ENCODE results near the gene CRYBB2.

DNA sequence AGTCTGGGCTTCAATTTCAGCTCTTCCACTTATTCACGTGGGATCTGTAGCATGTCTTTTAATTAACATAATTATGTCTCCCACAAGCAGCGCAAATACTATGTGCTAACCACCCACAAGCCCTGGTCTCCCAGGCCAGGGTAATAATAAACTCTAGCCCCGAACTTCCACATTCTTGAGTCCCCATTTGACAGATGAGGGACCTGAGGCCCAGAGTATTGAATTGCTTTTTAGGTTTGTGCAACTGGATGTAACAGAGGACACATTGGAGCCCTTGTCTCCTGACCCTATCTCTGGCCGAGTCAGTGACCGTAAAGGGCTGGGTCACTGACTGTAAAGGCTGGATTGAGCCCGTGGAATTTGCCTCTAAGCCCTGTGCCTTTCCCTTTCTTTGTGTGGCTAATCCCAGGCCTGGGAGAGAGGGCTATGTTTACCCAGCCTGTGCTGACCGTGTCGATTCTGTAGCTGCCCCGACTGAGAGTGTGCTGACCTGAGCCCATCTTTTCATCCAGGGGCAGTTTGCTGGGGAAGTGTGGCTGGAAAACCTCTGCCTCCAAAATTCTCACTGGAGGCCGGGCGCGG lies 3.9 kb downstream of the CRYBB2 start:
- TF ChIP-seq EZH2 (IDR thresholded peaks at IDR 0.05; ENCODE audit: borderline replicate concordance) (no peak), EZH2phosphoT487 (IDR thresholded peaks at IDR 0.05; ENCODE audit: low read depth, severe bottlenecking, unreplicated experiment) (no peak)
- TF ChIP-seq, protein P1, sequence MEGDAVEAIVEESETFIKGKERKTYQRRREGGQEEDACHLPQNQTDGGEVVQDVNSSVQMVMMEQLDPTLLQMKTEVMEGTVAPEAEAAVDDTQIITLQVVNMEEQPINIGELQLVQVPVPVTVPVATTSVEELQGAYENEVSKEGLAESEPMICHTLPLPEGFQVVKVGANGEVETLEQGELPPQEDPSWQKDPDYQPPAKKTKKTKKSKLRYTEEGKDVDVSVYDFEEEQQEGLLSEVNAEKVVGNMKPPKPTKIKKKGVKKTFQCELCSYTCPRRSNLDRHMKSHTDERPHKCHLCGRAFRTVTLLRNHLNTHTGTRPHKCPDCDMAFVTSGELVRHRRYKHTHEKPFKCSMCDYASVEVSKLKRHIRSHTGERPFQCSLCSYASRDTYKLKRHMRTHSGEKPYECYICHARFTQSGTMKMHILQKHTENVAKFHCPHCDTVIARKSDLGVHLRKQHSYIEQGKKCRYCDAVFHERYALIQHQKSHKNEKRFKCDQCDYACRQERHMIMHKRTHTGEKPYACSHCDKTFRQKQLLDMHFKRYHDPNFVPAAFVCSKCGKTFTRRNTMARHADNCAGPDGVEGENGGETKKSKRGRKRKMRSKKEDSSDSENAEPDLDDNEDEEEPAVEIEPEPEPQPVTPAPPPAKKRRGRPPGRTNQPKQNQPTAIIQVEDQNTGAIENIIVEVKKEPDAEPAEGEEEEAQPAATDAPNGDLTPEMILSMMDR (IDR thresholded peaks at IDR 0.05; ENCODE audit: poor library complexity) = no peak

Data from hepatocyte (in vitro differentiated cells).